ENCODE results near the gene PLXDC2.

PLXDC2 gene

DNA sequence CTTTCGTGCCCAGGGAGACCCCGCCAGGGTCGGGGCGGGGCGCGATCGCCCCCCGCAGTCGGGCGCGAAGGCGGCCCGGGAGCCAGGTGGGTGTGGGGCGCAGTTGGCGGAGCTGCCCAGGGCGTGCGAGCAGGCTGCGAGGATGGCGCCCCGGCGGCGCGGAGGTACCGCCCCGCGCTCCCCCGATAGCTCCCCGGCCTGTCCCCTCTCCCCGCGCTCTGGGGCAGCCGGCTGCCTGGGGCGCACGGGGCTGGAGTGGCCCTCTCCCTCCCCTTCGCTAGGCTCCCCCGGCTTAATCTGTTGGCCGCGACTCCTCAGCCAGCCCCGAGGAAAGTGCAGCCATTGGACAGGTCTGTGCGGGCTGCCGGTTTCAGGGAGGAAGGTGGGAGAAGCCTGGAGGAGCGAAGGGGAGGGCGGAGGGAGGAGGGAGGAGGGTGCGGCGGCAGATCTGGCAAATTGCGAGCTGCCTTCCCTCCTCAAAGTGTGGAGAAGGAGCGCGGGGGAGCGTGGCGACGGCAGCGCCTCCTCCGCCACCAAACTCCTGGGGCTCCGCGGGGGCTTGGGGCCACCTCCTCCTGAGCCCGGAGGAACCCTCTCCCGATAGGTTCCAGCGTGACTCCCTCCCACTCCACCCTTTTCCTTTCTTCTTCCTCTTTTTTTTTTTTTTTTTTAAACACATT, 361 bp upstream of the PLXDC2 start:
- no peak for DNase-seq (ENCODE audit: low read depth in 2 of 3, low spot score in 2 of 3)

DNA sequence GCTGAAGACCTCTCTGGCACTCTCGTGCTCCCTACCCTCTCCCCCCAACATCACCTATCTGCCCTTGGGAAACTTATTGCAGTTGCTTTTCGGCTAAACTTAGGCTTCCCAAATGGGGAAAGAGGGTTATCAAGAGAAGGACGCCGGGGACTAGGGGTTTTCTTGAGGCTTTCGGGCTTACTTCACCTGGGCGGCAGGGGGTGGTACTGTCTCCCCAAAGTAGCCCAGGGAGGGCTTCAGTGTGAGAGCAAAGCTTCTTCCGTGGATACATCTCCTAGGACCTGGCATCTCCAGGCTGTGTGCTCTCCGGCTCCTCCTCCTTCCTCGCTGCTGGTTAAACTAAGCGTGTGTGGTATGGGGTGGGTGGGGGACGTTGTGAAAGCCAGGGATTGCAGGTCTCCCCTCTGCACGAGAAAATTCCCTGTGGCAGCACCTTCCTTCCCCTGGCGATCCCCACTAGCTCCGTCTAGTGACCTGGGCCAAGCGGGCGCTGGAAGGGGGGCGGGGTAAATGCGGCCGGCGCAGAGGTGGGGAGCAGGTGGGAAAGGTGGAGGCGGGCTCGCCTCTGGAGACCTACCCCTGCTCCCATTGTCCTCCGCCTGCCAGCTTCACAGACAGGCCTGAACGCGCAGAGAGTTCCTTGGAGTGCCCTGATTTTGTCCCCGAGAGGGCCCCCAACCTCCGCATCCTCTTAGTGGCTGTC, 1.1 kb downstream of the PLXDC2 start:
- no peak for DNase-seq (ENCODE audit: low read depth in 2 of 3, low spot score in 2 of 3)

DNA sequence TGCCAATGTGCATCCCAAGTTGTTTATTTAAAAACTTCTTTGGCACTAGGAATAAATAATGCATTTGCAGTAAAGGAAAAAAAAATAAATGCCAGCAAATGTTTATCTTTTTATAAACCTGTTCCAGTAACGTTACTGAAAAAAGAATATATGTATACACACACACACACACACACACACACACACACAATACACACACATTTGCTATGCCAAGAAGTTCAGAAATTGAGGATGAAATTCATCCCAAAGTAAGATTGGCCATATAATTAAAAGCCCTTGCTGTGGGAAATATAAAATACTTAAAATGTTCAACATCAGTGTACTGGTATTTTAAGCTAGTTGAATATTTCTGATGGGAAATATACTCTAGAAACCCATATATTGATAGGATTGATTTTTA, 2.6 kb downstream of the PLXDC2 start:
- DNase-seq (ENCODE audit: low read depth in 2 of 3, low spot score in 2 of 3), result no peak

DNA sequence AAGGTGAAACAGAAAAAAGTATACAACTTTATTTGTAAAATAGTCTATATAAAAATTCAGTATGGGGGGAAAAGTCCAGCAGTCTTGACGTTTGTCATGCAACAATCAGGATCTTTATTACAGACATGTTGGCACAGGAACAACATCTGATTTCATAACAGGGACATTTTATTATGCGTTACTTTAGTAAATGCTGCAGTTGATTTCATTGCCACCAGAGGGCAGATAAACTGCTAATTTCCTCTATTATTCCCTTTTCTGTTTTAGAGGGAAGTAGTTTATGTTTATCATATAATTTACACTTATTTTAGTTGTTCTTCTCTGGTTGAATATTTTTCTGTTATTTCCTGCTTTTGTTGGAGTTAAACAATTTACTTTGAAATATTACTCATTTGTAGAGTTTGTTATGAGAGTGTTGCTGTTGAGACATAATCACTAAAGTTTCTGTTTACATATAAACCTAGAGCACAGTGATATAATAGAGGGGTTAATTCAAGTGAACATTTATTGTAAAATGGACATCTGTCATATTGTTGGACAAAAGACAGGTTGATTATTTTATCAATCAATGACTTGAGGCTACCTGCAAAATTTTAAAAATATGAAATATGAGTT, 3.3 kb downstream of the PLXDC2 start:
- DNase-seq (ENCODE audit: low read depth in 2 of 3, low spot score in 2 of 3), result no peak

DNA sequence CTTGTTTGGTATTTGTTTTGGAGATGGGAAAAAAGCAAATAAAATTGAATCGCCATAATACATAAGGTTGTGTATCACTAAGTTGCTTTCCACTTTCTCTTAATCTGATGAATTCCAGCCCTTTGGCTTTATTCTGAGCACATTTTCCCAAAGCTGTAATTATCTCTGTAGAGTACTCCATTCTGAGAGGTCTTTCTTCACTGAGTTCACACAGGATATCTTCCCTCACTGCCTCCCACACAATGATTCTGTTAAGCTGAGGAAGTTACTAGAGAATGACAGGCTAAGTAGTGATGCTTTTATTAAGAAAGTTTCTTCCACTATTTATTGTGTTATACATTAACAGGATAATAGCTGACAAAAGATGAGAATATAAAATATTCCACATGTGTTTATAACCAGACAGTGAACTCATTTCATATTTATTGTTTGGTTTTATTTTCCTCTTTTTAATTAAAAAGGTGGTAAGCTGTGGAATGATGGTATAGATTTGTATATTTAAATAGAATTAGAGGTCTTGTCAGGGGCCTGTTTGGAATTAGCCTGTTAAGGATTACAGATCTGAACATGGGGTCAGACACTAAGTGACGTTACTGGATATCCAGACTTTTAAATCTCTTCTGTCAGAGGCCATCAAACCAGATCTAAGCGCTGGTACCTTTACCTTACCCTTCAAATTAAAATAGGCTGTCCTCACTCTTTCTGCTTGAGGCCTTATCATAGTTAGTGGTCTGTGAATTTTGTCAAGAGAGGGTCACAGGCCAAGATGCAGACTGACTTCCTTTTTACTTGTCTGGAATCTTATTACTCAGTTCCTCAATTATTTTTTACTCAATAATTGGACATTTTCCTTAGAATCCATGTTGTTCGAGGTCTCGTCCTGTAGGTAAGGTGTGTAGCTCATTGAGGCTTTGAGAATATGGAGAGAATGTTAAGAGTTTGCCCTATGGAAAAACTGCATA, 8.4 kb downstream of the PLXDC2 start:
- DNase-seq (ENCODE audit: low read depth in 2 of 3, low spot score in 2 of 3), result no peak

DNA sequence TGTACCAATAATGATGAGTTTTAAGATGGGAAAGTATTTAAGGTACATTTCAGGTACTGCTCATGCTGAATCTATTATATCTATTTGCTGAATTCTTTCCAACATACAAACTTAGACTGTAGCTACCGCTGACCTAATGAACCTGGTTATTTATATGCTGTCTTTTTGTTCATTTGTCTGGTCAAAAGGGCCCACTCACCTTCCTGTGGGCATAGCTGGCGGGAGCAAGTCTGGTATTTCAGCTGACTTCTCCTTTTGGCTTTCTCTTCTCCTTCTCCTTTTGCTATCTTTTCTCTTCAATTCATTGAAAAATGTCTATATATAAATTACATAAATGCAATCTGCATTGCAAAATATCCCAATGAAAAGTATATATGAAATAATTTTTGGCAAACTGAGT, 9.5 kb downstream of the PLXDC2 start:
- DNase-seq (ENCODE audit: low read depth in 2 of 3, low spot score in 2 of 3), result no peak

DNA sequence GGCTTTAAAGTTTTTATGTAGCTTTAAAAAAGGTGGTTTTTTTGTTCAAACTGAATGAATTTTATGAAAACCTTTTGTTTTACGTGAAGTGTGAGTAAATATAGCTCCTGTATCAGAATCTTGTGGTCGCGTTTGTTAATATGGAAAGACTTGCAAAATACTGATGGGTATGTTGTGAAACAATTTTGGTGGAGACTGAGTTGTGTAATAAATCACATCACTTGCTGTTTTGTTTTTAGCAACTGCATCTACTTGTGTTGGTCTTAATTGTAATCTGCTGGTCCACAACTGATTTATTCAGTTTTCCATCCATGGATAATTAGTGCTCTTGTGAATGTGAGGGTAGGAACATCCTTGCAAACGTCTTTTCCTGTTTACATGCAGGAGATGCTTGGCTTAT, 10.5 kb downstream of the PLXDC2 start:
- no peak for DNase-seq (ENCODE audit: low read depth in 2 of 3, low spot score in 2 of 3)

DNA sequence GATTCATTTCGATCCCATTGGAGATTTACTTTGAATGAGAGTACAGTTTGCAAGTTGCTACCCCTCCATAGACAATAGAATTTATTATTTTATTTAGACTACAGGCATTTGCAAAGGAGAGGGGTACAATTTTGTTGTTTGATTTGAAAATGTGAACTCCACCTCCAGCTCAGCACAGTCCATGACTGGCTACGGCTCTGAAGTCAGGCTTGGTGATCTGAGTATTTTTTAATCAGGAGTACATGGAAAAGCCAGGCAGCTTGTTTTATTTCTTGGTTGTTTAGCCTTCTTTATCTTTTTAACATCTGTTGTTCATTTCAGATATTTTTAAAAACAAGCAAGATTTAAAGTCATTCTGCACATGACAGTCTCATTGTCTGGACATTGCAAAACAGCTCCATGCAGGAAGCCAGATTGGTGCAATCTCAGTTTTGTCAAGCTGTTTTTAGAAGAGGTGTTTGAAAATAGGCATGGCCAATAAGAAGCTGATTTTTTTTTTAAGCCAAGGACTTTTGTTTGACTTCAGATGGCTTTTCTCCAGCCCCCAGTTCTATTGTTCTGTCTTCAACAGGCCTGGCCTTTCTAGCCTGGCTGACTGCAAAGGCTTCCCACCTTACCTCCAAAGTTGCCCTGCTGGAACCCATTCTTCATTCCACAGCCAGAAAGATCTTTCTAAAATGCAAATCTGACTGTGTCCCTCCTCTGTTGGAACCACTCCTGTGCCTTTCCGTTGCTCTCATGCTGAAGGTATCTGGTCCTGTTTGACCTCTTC, 12.2 kb downstream of the PLXDC2 start:
- DNase-seq (ENCODE audit: low read depth in 2 of 3, low spot score in 2 of 3), result no peak

DNA sequence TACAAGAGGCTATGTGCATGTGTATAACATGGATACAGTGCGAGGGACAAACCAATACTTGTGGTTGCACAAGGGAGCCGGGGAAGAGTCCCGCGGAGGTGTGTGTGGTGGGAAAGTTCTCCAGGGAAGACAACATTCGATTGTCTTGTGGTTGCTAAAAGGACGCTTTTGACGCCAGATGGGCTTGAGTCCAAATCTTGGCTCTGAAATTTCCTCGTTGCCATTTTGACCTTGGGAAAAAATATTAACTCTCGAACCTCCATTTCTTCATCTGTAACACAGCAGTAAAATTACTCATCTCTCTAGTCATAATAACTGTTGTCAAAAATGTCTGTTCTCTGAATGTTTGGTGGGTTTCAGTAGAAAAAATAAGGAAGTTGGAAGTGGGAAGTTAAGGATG, 16.5 kb downstream of the PLXDC2 start:
- DNase-seq (ENCODE audit: low read depth in 2 of 3, low spot score in 2 of 3), result no peak

DNA sequence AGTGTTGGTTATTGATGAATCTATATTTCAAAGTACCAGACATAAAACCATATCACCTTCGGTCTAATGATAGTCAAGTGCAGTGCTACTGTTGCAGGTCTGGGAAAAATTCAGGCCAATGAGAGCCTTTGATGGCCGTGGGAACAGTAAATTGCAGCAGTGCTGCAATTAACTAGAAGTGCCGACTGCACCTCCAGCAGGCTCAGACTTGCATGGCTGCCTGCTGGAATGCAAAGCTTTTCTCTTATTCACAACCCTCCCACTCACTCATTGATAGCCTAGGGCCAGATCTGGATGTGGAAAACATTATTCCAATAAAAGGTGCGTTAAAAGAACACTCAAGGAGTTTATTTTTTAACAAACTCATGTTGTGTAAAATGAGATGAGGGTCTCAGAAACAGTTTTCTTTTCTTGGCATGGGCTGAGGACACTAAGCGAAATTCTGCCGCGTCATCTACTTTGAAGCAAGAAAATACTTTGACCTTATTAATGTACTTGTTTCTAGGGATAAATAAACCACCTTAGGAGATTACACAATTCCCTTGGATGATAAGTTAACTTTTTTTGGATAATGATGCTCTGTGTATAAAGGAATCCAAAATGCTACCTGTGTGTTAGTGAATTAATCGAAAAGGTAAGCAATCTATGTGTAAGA, 17.1 kb downstream of the PLXDC2 start:
- no peak for DNase-seq (ENCODE audit: low read depth in 2 of 3, low spot score in 2 of 3)

DNA sequence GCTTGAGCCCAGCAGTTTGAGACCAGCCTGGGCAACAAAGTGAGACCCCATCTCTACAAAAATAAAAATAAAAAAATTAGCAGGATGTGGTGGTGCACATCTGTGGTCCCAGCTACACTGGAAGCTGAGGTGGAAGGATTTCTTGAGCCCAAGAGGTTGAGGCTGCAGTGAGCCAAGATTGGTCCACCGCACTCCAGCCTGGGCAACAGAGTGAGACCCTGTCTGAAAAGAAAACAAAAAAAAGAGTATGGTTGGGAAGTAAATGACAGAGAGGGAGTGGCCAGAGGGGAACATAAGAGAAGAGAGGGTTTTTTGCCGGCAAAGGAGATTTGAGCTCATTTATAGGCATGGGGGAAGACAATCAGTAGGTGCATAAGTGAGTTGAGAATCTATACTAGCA, 19.7 kb downstream of the PLXDC2 start:
- DNase-seq (ENCODE audit: low read depth in 2 of 3, low spot score in 2 of 3), result no peak

DNA sequence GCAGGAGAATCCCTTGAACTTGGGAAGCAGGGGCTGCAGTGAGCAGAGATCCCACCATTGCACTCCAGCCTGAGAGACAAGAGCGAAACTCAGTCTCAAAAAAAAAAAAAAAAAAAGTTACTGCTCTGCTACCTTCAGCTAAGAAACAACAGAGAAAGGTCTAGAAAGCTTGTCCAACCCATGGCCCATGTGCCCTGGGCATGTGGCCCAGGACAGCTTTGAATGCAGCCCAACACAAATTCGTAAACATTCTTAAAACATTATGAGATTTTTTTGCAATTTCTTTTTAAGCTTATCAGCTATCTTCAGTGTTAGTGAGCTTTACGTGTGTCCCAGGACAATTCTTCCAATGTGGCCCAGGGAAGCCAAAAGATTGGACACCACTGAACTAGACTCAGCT, 22.9 kb downstream of the PLXDC2 start:
- DNase-seq (ENCODE audit: low read depth in 2 of 3, low spot score in 2 of 3), result no peak

DNA sequence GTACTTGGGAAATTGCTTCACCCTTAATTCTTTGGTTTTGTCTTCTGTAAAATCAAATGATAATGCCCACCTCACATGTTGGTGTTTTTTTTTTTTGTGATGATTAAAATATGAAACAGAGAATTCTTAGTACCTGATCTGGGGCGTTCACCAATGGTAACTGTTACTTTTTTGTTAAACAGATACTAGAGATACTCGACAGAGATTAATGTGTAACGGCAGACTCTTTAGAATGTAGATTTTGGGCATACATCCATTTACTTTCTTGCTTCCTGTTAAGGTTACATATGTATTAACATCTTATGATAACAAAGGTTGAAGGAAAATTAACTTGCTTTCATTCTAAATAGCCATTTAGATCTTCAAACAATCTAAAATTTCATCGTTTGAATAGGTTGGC, 23.3 kb downstream of the PLXDC2 start:
- no peak for DNase-seq (ENCODE audit: low read depth in 2 of 3, low spot score in 2 of 3)

DNA sequence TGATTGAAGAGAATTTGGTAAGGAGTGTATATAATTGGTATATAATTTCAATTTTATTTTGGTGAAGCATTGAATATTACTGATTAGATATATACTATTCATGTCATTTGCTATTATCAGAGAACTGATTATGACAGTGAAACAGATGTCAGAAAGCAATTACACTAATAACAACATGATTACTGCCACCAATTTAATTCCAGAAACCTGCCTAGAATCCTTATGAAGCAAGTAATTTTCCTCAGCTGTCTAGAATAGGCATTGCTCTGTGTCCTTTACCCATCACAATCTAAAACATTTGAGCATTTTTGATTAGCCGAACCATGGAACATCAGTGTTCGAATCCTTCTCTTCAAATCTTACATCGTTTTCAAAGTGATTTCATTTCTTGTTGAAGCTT, 24.5 kb downstream of the PLXDC2 start:
- no peak for DNase-seq (ENCODE audit: low read depth in 2 of 3, low spot score in 2 of 3)

DNA sequence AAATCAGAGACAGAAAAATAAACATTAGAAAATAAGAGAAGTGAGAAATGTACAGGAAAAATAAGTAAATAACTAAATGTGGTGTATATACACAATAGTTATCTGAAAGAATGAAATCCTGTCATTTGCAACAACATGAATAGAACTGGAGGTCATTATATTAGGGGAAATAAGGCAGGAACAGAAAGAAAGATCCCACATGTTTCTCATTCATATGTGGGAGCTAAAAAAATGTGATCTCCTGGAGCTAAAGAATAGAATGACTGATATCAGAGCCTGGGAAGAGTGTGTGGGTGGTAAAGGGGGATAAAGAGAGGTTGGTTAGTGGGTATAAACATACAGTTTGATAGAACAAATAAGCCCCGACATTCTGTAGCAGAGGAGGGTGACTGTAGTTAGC, 27.3 kb downstream of the PLXDC2 start:
- DNase-seq (ENCODE audit: low read depth in 2 of 3, low spot score in 2 of 3), result no peak

DNA sequence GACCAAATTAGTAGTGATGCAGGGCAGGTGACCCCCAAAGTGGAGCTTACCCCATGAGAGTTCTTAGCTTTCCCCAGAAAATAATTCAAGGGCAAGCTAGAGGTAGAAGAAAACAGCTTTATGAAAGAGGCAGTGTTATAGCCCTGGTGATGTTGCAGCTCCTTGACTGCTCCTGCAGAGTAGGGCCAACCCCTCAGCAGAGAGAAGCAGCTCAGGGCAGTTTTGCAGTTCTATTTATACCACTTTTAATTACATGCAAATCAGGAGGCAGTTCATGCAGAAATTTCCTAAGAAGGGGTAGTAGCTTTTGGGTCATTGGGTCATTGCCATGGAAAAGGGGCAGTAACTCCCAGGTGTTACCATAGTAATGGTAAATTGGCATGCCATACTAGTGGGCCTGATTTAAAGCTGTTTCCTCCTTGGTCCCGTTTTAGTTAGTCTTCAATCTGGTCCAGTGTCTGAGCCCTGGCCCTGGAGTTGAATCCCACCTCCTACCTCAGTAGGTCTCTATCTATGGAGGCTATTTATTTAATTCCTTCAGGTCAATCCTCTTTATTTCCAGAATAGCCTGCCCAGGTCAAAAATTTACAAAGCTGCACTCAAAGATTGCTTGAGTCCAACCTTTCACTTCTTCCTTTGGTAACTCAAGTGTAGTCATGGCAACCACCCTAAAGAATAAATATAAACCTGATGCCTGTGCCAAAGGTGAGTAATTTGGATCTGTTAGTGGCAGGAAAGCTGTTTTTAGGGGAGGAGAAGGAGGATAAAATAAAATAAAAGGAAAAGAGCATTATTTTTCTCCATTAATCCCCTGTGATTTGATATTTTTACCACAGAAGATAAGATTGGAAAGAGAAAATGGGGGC, 29.5 kb downstream of the PLXDC2 start:
- no peak for DNase-seq (ENCODE audit: low read depth in 2 of 3, low spot score in 2 of 3)

DNA sequence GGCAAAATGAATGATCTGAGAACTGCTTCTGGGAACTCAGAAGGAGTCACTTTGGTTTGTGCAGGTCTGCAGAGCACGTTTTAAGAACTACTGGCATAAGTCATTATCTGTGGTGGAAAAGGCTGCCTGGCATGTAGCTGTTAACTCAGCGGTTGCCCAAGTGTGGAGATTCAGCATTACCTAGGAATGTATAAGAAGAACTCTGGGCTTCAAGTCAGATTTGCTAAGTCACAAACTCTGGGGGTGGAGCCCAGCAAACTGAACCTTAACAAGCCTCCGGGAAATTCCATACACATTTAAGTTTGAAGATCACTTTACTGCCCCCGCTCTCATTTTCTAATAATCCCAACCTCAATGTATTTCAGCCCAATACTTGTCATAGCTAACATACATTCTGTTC, 31.1 kb downstream of the PLXDC2 start:
- no peak for DNase-seq (ENCODE audit: low read depth in 2 of 3, low spot score in 2 of 3)

DNA sequence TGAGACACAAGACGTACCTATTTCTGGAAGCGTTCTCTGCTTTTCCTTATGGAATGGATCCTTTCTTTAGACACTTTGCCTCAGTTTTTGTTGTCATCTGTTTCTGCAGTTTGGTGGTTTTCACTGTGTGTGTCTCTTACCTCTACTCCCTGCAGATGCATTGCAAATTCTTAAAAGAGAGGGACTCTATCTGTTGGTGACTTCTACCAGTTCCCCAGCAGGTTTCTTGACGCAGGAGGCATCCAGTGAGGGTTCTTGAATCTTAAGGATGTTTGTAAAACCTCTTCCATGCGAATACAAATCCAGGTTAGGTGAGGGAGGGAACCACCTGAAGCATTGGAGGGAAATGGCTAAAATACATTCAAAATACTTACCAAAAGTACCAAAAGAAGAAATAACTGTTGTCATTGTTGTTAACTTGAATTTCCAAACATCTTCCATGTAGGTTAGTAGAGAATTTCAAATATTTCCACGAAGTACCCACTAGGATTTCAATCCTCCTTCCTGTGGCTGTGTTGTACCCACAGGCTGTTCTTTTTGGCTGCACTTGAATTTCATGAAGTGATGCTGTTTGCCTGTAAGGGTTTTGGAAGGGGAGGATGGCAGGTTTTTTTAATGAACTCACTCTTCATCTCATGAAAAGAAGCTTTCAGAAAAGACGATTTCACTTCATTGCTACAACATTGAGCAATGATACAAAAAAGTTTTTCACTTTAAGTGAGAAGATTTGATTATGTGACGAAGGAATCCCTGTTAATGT, 32.2 kb downstream of the PLXDC2 start:
- DNase-seq (ENCODE audit: low read depth in 2 of 3, low spot score in 2 of 3), result no peak

DNA sequence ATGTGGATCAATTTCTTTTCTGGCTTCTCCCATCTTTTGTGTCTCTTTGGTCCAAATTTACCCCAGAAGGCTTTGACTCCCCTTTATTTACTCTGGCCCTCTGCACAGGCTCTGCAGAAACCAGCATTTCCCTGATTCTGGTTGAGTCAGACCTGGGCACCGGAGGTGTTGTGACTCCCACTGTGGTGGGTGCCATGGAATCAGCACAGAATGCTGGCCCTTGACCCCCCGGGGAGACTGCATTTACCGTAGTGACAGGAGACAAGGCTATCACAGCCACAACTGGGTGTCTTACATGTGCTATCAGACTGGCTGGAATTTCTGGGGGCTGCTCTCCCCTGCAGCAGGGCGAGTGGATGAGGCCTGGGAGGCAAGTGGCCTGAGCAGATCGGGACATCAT, 37.6 kb downstream of the PLXDC2 start:
- DNase-seq (ENCODE audit: low read depth in 2 of 3, low spot score in 2 of 3), result no peak

Data from activated CD8-positive, alpha-beta memory T cell treated with anti-CD3 and anti-CD28 coated beads for 48 hours (primary cell).